PFSK-1 (cell line): ENCODE data around the gene TMEM185A.

Source experiments
- POLR2AphosphoS5 ChIP-seq: IDR thresholded peaks from 2 replicates; pipeline ENCODE4 v1.6.1; 2012; ENCODE audit warnings: low read depth, mild to moderate bottlenecking, control low read depth, low read length, moderate library complexity
- REST ChIP-seq, 2 experiments: IDR thresholded peaks; 2 replicates each; pipeline versions ENCODE4 v1.6.1 to v1.8.0; 2011 to 2012; ENCODE audit warnings: low read depth in 2 of 2, low read length in 2 of 2, control low read depth in 1 of 2, inconsistent platforms in 1 of 2, mild to moderate bottlenecking in 1 of 2, moderate library complexity in 1 of 2; ENCODE audit not compliant: insufficient read depth in 1 of 2

- TF ChIP-seq REST (IDR thresholded peaks at IDR 0.05; ENCODE audit: insufficient read depth in 1 of 2, low read depth in 2 of 2, low read length in 2 of 2) (no peak), POLR2AphosphoS5 (no peak)
Observed at GRCh38 chrX:149628280-149628679, 3.3 kb downstream of the TMEM185A start.
